ENCODE data around the gene LDB2.

LDB2 gene

DNA sequence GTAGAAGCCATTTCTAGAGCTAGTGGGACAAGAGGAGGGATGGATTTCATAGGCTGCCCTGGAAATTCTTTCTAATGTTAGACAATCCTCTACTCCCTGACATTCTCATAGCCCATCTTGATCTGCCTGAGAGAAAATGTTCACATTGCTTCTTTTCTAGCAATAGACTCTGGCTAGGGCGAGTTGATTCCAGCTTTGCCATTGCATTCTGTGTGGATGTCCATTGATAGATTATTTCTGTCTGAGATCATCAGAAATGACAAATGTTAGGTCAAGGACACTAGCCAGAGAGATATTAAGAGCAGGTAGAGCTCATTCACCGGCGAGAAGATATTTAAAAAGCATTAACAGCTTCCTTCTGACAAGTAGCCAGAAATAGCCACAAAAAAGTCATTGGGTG is 184.7 kb downstream of the LDB2 start:
- no peak for DNase-seq (ENCODE audit: low spot score)
- no peak for TF ChIP-seq CTCF (IDR thresholded peaks at IDR 0.05; ENCODE audit: extremely low read depth, insufficient read depth, missing control alignments)
- in situ Hi-C loops (cut with MboI; ENCODE audit: low pct_unique_long_range_greater_than_20kb, low sequenced_read_pairs, unreplicated experiment) = no loop called here

- DNase-seq (ENCODE audit: low spot score) = no peak
- in situ Hi-C loops (cut with MboI; ENCODE audit: low pct_unique_long_range_greater_than_20kb, low sequenced_read_pairs, unreplicated experiment) = no loop called here
- TF ChIP-seq CTCF (IDR thresholded peaks at IDR 0.05; ENCODE audit: extremely low read depth, insufficient read depth, missing control alignments) = no peak
Measured at GRCh38 chr4:16713271-16713670, 185.2 kb downstream of the LDB2 start.

- in situ Hi-C loops (cut with MboI; ENCODE audit: low pct_unique_long_range_greater_than_20kb, low sequenced_read_pairs, unreplicated experiment) = no loop called here
- no peak for TF ChIP-seq CTCF (IDR thresholded peaks at IDR 0.05; ENCODE audit: extremely low read depth, insufficient read depth, missing control alignments)
- no peak for DNase-seq (ENCODE audit: low spot score)
Measured at GRCh38 chr4:16710198-16710597, 188.2 kb downstream of the LDB2 start.

GRCh38 chr4:16707874-16708273 is 190.6 kb downstream of the LDB2 start:
- in situ Hi-C loops (cut with MboI; ENCODE audit: low pct_unique_long_range_greater_than_20kb, low sequenced_read_pairs, unreplicated experiment) = no loop called here
- no peak for DNase-seq (ENCODE audit: low spot score)
- no peak for TF ChIP-seq CTCF (IDR thresholded peaks at IDR 0.05; ENCODE audit: extremely low read depth, insufficient read depth, missing control alignments)

GRCh38 chr4:16706251-16706650 is 192.2 kb downstream of the LDB2 start:
- no peak for TF ChIP-seq CTCF (IDR thresholded peaks at IDR 0.05; ENCODE audit: extremely low read depth, insufficient read depth, missing control alignments)
- DNase-seq (ENCODE audit: low spot score) = no peak
- in situ Hi-C loops (cut with MboI; ENCODE audit: low pct_unique_long_range_greater_than_20kb, low sequenced_read_pairs, unreplicated experiment) = no loop called here

- DNase-seq (ENCODE audit: low spot score) = no peak
- in situ Hi-C loops (cut with MboI; ENCODE audit: low pct_unique_long_range_greater_than_20kb, low sequenced_read_pairs, unreplicated experiment) = no loop called here
- no peak for TF ChIP-seq CTCF (IDR thresholded peaks at IDR 0.05; ENCODE audit: extremely low read depth, insufficient read depth, missing control alignments)
Measured at GRCh38 chr4:16705341-16705740, 193.1 kb downstream of the LDB2 start.

GRCh38 chr4:16704489-16704888 is 194.0 kb downstream of the LDB2 start:
- TF ChIP-seq CTCF (IDR thresholded peaks at IDR 0.05; ENCODE audit: extremely low read depth, insufficient read depth, missing control alignments) = no peak
- no peak for DNase-seq (ENCODE audit: low spot score)
- in situ Hi-C loops (cut with MboI; ENCODE audit: low pct_unique_long_range_greater_than_20kb, low sequenced_read_pairs, unreplicated experiment) = no loop called here

Measured in GM13977 (cell line).